ENCODE measurements around the gene BDH1. TPM values are rescaled to one million over a fixed set of nuclear protein-coding genes. Genes with fewer than 3 reads are reported as not detected.

The BDH1 gene
- total RNA-seq, 1 donor from 2014 or later, result 78.4 TPM

GRCh38 chr3:197464794-197465193 lies 91.0 kb downstream of the BDH1 start:
- intact Hi-C loops (cut with micrococcal nuclease), result no loop called here

GRCh38 chr3:197463279-197463678 lies 92.5 kb downstream of the BDH1 start:
- intact Hi-C loops (cut with micrococcal nuclease), result no loop called here

GRCh38 chr3:197462808-197463207 lies 93.0 kb downstream of the BDH1 start:
- intact Hi-C loops (cut with micrococcal nuclease), result no loop called here

- intact Hi-C loops (cut with micrococcal nuclease), result no loop called here
These were observed 95.1 kb downstream of the BDH1 start for GRCh38 chr3:197460639-197461038.

- intact Hi-C loops (cut with micrococcal nuclease), result no loop called here
These were observed 95.8 kb downstream of the BDH1 start for GRCh38 chr3:197460002-197460401.

Other genes starting within 250 kb of the BDH1 start
- 39.5 and 40.3 TPM in 2 replicates for gene RUBCN, start 180.9 kb upstream of the BDH1 start, total RNA-seq
- 42.9 and 43.3 TPM in 2 replicates for gene FYTTD1, start 193.9 kb upstream of the BDH1 start, total RNA-seq
- gene LRCH3, start 235.3 kb upstream of the BDH1 start, total RNA-seq, result 54.4 and 57.9 TPM in 2 replicates

All from T-helper 2 cell treated with Interferon-gamma antibody and Interleukin-4, amounts not matched to agents 100 ng/mL and 5 ng/mL, for 36 hours (primary cell).